ENCODE data around the gene TTLL12.

The TTLL12 gene

DNA sequence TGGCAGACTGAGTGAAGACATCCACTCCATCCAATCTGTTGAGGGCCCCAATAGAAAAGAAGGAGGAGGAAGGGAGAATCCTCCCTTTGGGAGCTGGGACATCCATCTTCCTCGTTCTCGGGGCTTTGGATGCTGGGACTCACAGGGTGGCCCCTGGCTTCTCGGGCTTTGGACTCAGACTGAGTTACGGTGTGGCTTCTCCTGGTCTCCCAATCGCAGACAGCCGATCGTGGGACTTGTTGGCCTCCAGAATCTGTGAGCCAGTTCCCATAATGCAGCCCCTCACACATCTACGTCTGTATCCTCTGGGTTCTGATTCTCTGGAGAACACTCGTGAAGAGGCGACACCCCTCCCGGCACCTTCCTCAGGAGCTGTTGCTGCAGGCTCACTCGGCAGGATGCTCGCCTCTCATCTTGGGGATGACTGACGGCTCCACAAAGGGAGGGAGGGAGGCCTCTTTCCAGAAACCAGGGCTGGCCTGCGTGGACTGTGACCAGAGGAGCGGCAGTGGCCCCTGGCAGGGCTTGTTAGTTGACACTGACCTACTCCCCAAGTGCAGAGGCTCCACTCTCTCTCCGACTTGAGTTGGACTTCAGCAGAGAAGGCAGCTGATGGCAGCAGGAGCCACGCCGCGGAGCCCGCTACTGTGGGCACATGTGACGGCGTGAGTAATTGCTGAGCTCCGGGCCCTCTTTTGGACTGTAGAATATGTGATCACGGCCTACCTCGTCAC lies 14.7 kb upstream of the TTLL12 start (continued):
- TF ChIP-seq, protein P1, sequence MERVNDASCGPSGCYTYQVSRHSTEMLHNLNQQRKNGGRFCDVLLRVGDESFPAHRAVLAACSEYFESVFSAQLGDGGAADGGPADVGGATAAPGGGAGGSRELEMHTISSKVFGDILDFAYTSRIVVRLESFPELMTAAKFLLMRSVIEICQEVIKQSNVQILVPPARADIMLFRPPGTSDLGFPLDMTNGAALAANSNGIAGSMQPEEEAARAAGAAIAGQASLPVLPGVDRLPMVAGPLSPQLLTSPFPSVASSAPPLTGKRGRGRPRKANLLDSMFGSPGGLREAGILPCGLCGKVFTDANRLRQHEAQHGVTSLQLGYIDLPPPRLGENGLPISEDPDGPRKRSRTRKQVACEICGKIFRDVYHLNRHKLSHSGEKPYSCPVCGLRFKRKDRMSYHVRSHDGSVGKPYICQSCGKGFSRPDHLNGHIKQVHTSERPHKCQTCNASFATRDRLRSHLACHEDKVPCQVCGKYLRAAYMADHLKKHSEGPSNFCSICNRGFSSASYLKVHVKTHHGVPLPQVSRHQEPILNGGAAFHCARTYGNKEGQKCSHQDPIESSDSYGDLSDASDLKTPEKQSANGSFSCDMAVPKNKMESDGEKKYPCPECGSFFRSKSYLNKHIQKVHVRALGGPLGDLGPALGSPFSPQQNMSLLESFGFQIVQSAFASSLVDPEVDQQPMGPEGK (CRISPR knock-in tag; IDR thresholded peaks at IDR 0.05; ENCODE audit: borderline replicate concordance), result no peak
- TF ChIP-seq ZFP3 (CRISPR knock-in tag; IDR thresholded peaks at IDR 0.05) (no peak), OSR1 (CRISPR knock-in tag; IDR thresholded peaks at IDR 0.05) (no peak), ZFP30 (CRISPR knock-in tag; IDR thresholded peaks at IDR 0.05) (no peak)

DNA sequence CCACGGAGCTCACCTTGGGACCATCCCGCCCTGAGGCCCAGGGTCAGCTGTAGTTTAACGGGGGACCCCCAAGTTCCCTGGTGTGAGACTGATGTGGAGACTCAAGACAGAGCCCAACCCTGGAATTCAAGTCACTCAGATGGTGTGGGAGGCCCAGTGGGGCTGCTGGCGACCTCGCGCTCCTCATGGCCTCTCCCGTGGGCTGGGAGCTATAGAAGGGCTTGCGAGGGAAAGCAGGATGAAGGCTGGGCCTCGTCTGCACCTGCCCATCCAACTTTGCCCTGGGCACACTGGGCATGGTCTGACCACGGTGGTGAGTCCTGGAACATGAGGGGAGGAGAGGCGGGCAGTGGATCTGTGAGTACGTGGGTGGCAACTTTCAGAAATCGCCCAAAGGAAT lies 13.6 kb upstream of the TTLL12 start:
- TF ChIP-seq ZFP30 (CRISPR knock-in tag; IDR thresholded peaks at IDR 0.05) (no peak), CSDC2 (CRISPR knock-in tag; IDR thresholded peaks at IDR 0.05) (no peak), GLIS3 (CRISPR knock-in tag; IDR thresholded peaks at IDR 0.05) (no peak), ZNF565 (CRISPR knock-in tag; conservative IDR thresholded peaks at IDR 0.05; ENCODE audit: low read depth) (no peak), ZC3H10 (CRISPR knock-in tag; IDR thresholded peaks at IDR 0.05) (no peak), PPARA (CRISPR knock-in tag; IDR thresholded peaks at IDR 0.05; ENCODE audit: borderline replicate concordance) (no peak)
- TF ChIP-seq, protein P2, sequence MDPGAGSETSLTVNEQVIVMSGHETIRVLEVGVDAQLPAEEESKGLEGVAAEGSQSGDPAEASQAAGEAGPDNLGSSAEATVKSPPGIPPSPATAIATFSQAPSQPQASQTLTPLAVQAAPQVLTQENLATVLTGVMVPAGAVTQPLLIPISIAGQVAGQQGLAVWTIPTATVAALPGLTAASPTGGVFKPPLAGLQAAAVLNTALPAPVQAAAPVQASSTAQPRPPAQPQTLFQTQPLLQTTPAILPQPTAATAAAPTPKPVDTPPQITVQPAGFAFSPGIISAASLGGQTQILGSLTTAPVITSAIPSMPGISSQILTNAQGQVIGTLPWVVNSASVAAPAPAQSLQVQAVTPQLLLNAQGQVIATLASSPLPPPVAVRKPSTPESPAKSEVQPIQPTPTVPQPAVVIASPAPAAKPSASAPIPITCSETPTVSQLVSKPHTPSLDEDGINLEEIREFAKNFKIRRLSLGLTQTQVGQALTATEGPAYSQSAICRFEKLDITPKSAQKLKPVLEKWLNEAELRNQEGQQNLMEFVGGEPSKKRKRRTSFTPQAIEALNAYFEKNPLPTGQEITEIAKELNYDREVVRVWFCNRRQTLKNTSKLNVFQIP (CRISPR knock-in tag; IDR thresholded peaks at IDR 0.05; ENCODE audit: borderline replicate concordance, low read depth), result no peak
- TF ChIP-seq, protein P3, sequence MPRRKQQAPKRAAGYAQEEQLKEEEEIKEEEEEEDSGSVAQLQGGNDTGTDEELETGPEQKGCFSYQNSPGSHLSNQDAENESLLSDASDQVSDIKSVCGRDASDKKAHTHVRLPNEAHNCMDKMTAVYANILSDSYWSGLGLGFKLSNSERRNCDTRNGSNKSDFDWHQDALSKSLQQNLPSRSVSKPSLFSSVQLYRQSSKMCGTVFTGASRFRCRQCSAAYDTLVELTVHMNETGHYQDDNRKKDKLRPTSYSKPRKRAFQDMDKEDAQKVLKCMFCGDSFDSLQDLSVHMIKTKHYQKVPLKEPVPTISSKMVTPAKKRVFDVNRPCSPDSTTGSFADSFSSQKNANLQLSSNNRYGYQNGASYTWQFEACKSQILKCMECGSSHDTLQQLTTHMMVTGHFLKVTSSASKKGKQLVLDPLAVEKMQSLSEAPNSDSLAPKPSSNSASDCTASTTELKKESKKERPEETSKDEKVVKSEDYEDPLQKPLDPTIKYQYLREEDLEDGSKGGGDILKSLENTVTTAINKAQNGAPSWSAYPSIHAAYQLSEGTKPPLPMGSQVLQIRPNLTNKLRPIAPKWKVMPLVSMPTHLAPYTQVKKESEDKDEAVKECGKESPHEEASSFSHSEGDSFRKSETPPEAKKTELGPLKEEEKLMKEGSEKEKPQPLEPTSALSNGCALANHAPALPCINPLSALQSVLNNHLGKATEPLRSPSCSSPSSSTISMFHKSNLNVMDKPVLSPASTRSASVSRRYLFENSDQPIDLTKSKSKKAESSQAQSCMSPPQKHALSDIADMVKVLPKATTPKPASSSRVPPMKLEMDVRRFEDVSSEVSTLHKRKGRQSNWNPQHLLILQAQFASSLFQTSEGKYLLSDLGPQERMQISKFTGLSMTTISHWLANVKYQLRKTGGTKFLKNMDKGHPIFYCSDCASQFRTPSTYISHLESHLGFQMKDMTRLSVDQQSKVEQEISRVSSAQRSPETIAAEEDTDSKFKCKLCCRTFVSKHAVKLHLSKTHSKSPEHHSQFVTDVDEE (CRISPR knock-in tag; IDR thresholded peaks at IDR 0.05), result no peak
- TF ChIP-seq, protein P4, sequence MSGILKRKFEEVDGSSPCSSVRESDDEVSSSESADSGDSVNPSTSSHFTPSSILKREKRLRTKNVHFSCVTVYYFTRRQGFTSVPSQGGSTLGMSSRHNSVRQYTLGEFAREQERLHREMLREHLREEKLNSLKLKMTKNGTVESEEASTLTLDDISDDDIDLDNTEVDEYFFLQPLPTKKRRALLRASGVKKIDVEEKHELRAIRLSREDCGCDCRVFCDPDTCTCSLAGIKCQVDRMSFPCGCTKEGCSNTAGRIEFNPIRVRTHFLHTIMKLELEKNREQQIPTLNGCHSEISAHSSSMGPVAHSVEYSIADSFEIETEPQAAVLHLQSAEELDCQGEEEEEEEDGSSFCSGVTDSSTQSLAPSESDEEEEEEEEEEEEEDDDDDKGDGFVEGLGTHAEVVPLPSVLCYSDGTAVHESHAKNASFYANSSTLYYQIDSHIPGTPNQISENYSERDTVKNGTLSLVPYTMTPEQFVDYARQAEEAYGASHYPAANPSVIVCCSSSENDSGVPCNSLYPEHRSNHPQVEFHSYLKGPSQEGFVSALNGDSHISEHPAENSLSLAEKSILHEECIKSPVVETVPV (CRISPR knock-in tag; IDR thresholded peaks at IDR 0.05), result no peak
- ATAC-seq, result no peak

DNA sequence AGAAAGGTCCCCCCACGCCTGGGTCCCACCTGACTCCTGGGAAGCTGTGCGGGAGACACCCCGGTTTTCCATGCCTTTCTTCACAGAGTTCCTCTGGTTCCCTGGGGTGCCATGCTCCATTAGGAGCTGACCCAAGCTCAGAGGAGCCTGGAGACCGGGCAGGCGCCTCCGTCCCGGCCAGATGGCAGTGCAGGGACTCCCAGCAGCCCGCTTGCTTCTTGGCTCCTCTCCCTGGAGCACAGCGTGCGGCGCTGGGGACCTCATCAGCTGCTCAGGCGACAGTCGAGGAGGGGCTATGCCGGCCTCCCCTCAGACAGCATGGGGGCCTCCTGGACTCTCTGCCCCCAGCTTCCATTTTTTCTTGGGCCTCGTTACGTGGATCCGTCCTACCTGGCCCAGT lies 13.1 kb upstream of the TTLL12 start:
- ATAC-seq, result no peak
- TF ChIP-seq ARNTL (CRISPR knock-in tag; IDR thresholded peaks at IDR 0.05; ENCODE audit: borderline replicate concordance, low read depth) (no peak), OSR1 (CRISPR knock-in tag; IDR thresholded peaks at IDR 0.05) (no peak), ZNF8 (CRISPR knock-in tag; IDR thresholded peaks at IDR 0.05) (no peak), TOX (CRISPR knock-in tag; IDR thresholded peaks at IDR 0.05; ENCODE audit: borderline replicate concordance) (no peak), SNAI2 (CRISPR knock-in tag; IDR thresholded peaks at IDR 0.05) (no peak), PPARA (CRISPR knock-in tag; IDR thresholded peaks at IDR 0.05; ENCODE audit: borderline replicate concordance) (no peak), ZC3H10 (CRISPR knock-in tag; IDR thresholded peaks at IDR 0.05) (no peak), ZNF565 (CRISPR knock-in tag; conservative IDR thresholded peaks at IDR 0.05; ENCODE audit: low read depth) (no peak), ZFP3 (CRISPR knock-in tag; IDR thresholded peaks at IDR 0.05) (no peak), CSDC2 (CRISPR knock-in tag; IDR thresholded peaks at IDR 0.05) (no peak), TCF4 (CRISPR knock-in tag; IDR thresholded peaks at IDR 0.05; ENCODE audit: borderline replicate concordance) (no peak), BACH2 (CRISPR knock-in tag; IDR thresholded peaks at IDR 0.05; ENCODE audit: borderline replicate concordance) (no peak), ESRRG (CRISPR knock-in tag; IDR thresholded peaks at IDR 0.05) (no peak)
- TF ChIP-seq, protein P3 (CRISPR knock-in tag; IDR thresholded peaks at IDR 0.05), result no peak
- TF ChIP-seq, protein P2 (CRISPR knock-in tag; IDR thresholded peaks at IDR 0.05; ENCODE audit: borderline replicate concordance, low read depth), result no peak
- TF ChIP-seq, protein P1 (CRISPR knock-in tag; IDR thresholded peaks at IDR 0.05; ENCODE audit: borderline replicate concordance), result no peak
- TF ChIP-seq, protein P4 (CRISPR knock-in tag; IDR thresholded peaks at IDR 0.05), result no peak

All from SK-N-SH treated with all-trans-retinoic acid at 6 μM for 48 hours (cell line).